Prostate gland (tissue), 2 donors: ENCODE data around the gene SFTPD. TPM values are rescaled to one million over a fixed set of nuclear protein-coding genes. Genes with fewer than 3 reads are reported as not detected.
"Not testable (repeated sequence)": the region's sequence is repeated elsewhere in the genome, so short reads cannot be mapped to it uniquely, and the experiment has no call there.

Source experiments
- DNase-seq: peaks from one replicate; pipeline ENCODE4 v3.0.0-alpha.2; 2019; ENCODE audit warnings: low spot score
- H3K27ac ChIP-seq, 2 donors: fragments of 200-600 bp; sonication (generic); 2 replicates each; pipeline ENCODE4 v1.5.1; 2017 to 2019
- H3K27me3 ChIP-seq: fragments of 200-600 bp; sonication (generic); replicated peaks from 2 replicates; pipeline ENCODE4 v1.5.1; 2019; ENCODE audit not compliant: insufficient read depth
- H3K36me3 ChIP-seq, 2 donors: fragments of 200-600 bp; sonication (generic); 1 replicate in 1 of 2; 2 replicates in 1 of 2; pipeline versions ENCODE4 v1.5.1 to v1.8.1; 2017 to 2019
- H3K4me1 ChIP-seq: fragments of 200-600 bp; sonication (generic); replicated peaks from 2 replicates; pipeline ENCODE4 v1.5.1; 2019
- H3K4me3 ChIP-seq, 2 donors: fragments of 200-600 bp; sonication (generic); 2 replicates each; pipeline ENCODE4 v1.5.1; 2017 to 2019
- H3K9me3 ChIP-seq: fragments of 200-600 bp; sonication (generic); 2 replicates; pipeline ENCODE4 v1.5.1; 2017
- POLR2A ChIP-seq: fragments of 450-650 bp; IDR thresholded peaks from one replicate; pipeline ENCODE4 v1.6.1; 2016; ENCODE audit warnings: antibody characterized with exemption, mild to moderate bottlenecking
- POLR2AphosphoS5 ChIP-seq: sonication (generic); formaldehyde crosslinking; IDR thresholded peaks from one replicate; pipeline ENCODE4 v1.6.1; 2017; ENCODE audit warnings: antibody characterized with exemption
- WGBS: methylation state at CpG from one replicate; pipeline ENCODE4 v1.1.5; 2018; 5-methylcytosine and 5-hydroxymethylcytosine counted together
- intact Hi-C: fragments of 100-400 bp; cut with DNase I; formaldehyde crosslinking; loops from one replicate; pipeline ENCODE4 v1.14.2; 2022
- total RNA-seq, 2 donors: library from RNA; depleted of rRNA; stranded (reverse); fragments of >200 nt; gene quantifications; one replicate each; pipeline ENCODE4 v1.1.0, GENCODE V29; 2016
- TF ChIP-seq, protein P1 (sequence below), 4 experiments: fragments of 200-600 bp in 2 of 4; fragments of 450-650 bp in 2 of 4; sonication (generic) in 2 of 4; IDR thresholded peaks; 1 replicate in 3 of 4; 2 replicates in 1 of 4; pipeline ENCODE4 v1.5.1; 2016 to 2019; ENCODE audit warnings: antibody characterized with exemption in 4 of 4, mild to moderate bottlenecking in 2 of 4, moderate library complexity in 2 of 4

The SFTPD gene
- total RNA-seq: 1 to 10 TPM; 2.1 to 2.6 TPM

DNA sequence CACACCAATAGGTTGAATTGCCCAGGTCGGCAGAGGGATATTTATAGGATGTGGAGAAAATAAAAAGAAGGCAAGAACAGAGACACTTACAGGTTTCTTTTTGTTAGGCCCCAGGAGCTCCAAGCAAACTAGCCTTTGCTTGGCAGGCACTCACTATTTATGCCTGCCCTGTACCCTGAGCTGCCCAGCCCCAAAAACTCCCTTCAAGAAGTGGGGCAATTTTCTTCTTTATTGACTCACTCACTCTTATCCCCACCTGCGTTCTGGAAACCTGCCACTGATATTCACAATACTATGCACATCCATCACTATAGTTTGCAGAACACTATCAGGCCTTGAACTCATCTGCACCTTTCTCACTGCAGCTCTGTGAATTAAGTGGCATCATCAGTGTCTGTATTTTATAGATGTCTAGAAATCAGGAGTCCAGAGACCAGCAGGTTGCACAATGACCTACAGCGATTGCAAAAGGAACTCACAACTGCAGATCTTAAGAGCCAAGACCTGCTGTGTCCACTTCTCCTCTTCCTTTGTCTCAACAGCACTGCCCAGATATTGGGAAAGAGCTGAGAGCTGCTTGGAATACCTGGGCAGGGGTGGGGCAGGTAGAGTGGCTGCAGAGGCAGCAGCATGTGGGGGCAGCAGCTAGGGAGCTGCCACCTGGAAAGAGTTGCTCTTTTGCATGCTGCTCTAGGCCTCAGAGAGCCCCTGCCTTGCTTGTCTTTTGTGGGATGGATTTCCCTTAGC lies at the start of gene SFTPD:
TSS of gene SFTPD (minus strand) at position 130 of the 747 bp plus-strand sequence. CDS start 2,446 bp downstream, outside the sequence.
- intact Hi-C loops: no loop called here
- Histone ChIP-seq H3K4me1 (no peaks in the 10 kb centered on the region), H3K36me3 (no peaks in the 10 kb centered on the region), H3K4me3 (no peak within 1 kb of the TSS), H3K9me3 (no peaks in the 10 kb centered on the region), H3K27ac (no peak within 1 kb of the TSS), H3K27me3 (no peaks in the 10 kb centered on the region)
- no peak for DNase-seq
- TF ChIP-seq, protein P1, sequence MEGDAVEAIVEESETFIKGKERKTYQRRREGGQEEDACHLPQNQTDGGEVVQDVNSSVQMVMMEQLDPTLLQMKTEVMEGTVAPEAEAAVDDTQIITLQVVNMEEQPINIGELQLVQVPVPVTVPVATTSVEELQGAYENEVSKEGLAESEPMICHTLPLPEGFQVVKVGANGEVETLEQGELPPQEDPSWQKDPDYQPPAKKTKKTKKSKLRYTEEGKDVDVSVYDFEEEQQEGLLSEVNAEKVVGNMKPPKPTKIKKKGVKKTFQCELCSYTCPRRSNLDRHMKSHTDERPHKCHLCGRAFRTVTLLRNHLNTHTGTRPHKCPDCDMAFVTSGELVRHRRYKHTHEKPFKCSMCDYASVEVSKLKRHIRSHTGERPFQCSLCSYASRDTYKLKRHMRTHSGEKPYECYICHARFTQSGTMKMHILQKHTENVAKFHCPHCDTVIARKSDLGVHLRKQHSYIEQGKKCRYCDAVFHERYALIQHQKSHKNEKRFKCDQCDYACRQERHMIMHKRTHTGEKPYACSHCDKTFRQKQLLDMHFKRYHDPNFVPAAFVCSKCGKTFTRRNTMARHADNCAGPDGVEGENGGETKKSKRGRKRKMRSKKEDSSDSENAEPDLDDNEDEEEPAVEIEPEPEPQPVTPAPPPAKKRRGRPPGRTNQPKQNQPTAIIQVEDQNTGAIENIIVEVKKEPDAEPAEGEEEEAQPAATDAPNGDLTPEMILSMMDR (IDR thresholded peaks at IDR 0.05): no peak
- TF ChIP-seq POLR2A (no peak), POLR2AphosphoS5 (no peak)
- 63% methylated on average over 3 of the region's 3 CpGs for WGBS

DNA sequence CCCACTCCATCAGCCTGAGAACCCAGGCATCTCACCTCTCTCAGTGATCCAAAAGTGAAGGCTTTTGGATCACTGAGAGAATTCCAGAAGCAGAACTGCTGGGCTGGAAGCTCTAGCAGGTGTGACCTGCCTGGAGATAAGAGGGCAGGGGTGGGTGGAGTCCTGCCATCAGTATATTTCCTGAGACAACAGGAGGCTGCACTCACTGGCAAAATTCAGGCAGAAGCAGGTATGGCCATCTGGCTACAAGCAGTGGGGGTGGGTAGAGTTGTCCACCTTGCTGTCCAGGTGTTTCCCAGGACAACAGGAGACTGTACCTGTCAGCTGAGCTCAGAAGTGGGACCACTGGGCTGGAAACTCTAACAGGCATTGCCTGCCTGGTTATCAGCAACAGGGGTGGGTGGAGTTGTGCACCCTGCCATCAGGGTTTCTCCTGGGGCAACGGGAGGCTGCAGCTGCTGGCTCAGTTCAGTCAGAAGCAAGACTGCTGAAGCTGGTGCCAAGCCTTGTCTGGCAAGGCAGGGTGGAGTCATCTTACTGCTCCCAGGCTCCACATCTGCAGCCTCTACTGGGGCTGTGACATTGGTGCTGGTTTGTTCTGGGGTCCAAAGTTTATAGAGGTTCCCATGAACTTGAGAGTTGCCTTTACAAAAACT lies 47.2 kb upstream of the SFTPD start:
- H3K4me3 ChIP-seq: no peak overlapping the region
- TF ChIP-seq, protein P1 (IDR thresholded peaks at IDR 0.05): no peak
- DNase-seq: no peak
- H3K27me3 ChIP-seq: no peaks in the 10 kb centered on the region
- H3K9me3 ChIP-seq: no peaks in the 10 kb centered on the region
- no peak overlapping the region for H3K27ac ChIP-seq
- intact Hi-C loops: no loop called here
- H3K4me1 ChIP-seq: no peaks in the 10 kb centered on the region
- H3K36me3 ChIP-seq: no peaks in the 10 kb centered on the region
- WGBS: 14% methylated on average over 1 of the region's 1 CpG

DNA sequence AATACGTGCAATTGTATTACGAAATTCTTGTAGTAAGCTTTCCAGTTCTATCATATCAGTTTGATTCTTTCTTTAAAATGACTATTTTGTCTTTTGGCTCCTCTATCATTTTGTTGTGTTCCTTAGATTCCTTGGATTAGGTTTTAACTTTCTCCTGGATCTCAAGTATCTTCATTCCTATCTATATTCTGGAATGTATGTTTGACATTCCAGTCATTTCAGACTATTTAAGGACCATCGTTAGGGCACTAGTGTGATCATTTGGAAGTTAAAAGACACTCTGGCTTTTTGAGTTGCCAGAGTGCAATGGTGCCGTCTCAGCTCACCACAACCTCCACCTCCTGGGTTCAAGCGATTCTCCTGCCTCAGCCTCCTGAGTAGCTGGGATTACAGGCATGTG lies 45.7 kb upstream of the SFTPD start:
- intact Hi-C loops: no loop called here
- Histone ChIP-seq H3K27me3 (no peaks in the 10 kb centered on the region), H3K36me3 (no peaks in the 10 kb centered on the region), H3K27ac (no peak overlapping the region), H3K4me1 (no peaks in the 10 kb centered on the region), H3K9me3 (no peaks in the 10 kb centered on the region), H3K4me3 (no peak overlapping the region)
- WGBS: 52% methylated on average over 5 of the region's 5 CpGs
- TF ChIP-seq POLR2A: no peak
- TF ChIP-seq POLR2AphosphoS5: no peak
- TF ChIP-seq, protein P1 (IDR thresholded peaks at IDR 0.05): no peak
- DNase-seq: no peak

DNA sequence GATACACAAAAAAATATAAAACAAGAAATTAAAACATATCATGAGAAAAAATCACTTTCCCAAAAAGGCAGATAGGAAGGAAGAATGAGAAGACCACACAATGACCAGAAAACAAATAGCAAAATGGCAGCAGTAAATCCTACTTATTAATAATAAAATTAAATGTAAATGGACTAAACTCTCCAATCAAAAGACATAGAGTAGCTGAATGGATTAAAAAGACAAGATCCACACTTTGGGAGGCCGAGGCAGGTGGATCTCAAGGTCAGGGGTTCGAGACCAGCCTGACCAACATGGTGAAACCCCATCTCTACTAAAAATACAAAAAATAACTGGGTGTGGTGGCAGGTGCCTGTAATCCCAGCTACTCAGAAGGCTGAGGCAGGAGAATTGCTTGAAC lies 39.3 kb upstream of the SFTPD start:
- H3K27ac ChIP-seq, H3K36me3 ChIP-seq, H3K4me3 ChIP-seq, H3K4me1 ChIP-seq, H3K9me3 ChIP-seq, intact Hi-C loops, DNase-seq, H3K27me3 ChIP-seq: not testable (repeated sequence)
- whole genome bisulfite sequencing: 90% methylated on average over 2 of the region's 2 CpGs

DNA sequence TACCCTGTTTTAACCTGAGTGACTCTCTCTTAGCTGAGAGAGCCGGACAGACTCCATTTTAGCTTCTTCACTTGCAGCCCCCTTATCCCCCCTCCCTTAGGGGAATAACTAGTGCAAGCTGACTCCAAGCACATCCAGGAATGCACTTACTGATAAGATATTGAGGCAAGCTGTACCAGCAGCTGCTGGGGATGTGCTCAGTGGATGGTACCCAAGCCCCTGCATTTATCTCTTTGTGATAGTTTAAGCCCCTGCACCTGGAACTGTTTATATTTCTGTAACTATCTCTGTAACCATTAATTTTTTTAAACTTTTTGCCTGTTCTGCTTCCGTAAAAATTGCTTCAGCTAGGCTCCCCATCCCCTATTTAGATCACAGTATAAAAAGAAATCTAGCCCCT lies 37.8 kb upstream of the SFTPD start:
- DNase-seq, H3K27ac ChIP-seq, H3K9me3 ChIP-seq, H3K36me3 ChIP-seq, H3K4me3 ChIP-seq, intact Hi-C loops, H3K27me3 ChIP-seq, H3K4me1 ChIP-seq: not testable (repeated sequence)
- WGBS: 80% methylated on average over 2 of the region's 2 CpGs
